ENCODE data around the gene ASMT.
"Not testable (repeated sequence)": the region's sequence is repeated elsewhere in the genome, so short reads cannot be mapped to it uniquely, and the experiment has no call there.

ASMT gene, protein sequence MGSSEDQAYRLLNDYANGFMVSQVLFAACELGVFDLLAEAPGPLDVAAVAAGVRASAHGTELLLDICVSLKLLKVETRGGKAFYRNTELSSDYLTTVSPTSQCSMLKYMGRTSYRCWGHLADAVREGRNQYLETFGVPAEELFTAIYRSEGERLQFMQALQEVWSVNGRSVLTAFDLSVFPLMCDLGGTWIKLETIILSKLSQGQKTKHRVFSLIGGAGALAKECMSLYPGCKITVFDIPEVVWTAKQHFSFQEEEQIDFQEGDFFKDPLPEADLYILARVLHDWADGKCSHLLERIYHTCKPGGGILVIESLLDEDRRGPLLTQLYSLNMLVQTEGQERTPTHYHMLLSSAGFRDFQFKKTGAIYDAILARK

GRCh38 chrX:1614927-1615326 lies at the start of gene ASMT:
Gene ASMT, plus strand, starts transcription at chrX:1615059. Its CDS starts 141 bp downstream, at chrX:1615200.
- no peak for DNase-seq (ENCODE audit: low read depth in 2 of 2)

DNA sequence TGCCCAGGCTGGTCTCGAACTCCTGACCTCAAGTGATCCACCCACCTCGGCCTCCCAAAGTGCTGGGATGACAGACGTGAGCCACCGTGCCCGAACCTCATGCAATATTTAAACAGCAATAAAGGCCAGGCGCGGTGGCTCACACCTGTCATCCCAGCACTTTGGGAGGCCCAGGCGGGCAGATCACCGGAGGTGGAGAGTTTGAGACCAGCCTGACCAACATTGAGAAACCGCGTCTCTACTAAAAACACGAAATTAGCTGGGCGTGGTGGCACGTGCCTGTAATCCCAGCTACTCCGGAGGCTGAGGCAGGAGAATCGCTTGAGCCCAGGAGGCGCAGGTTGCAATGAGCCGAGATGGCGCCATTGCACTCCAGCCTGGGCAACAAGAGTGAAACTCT lies 40.7 kb upstream of the ASMT start:
- not testable (repeated sequence) for DNase-seq (ENCODE audit: low read depth in 2 of 2)

GRCh38 chrX:1576201-1576992 lies 38.5 kb upstream of the ASMT start:
- no peak for DNase-seq (ENCODE audit: low read depth in 2 of 2)

GRCh38 chrX:1577845-1578244 lies 37.0 kb upstream of the ASMT start:
- DNase-seq (ENCODE audit: low read depth in 2 of 2): no peak

DNA sequence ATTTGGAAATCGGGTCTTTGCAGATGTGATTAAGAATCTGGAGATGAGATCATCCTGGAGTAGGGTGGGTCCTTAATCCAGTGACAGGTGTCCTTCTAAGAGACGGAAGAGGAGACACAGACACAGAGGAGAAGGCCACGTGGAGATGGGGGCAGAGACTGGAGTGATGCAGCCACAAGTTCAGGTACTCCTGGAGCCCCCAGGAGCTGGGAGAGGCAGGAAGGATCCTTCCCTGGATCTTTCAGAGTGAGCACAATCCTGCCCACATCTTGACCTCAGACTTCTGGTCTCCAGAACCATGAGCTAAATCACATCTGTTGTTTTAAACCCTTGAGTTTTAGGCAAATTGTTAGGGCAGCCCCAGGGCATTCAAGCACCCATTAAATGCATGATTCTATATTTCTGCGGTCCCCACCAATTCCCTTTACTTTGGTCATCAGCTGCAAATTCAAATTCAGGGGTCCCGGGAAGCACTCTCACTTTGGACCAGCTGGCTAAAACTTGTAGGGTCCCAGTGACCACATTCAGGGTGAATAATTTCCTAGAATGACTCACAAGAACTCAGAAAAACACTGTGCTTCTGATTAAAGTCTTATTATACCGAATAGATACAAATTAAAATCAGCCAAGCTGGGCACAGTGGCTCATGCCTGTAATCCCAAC lies 36.2 kb upstream of the ASMT start:
- no peak for DNase-seq (ENCODE audit: low read depth in 2 of 2)

DNA sequence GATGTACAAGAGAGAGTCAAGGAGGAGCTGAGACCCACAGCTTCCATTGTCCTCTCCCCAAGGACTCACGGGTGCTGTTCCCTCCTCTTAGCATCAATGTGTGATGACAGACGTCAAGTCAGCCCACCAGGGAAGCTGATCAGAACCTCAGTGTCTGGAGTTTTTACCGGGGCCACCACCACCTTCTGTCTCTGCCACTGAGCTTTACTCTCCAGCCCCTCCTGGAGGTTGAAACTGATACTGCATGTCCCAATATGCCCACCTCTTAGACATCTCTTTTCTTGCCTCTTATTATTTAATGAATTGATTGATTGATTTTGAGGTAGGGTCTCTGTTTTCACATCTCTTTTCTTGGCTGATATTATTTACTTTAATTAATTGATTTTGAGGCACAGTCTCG lies 33.7 kb upstream of the ASMT start:
- DNase-seq (ENCODE audit: low read depth in 2 of 2): peak; percentile 62 to 65

- DNase-seq (ENCODE audit: low read depth in 2 of 2): peak; percentile 44 to 51
Measured at GRCh38 chrX:1582686-1583437, 32.0 kb upstream of the ASMT start.

- no peak for DNase-seq (ENCODE audit: low read depth in 2 of 2)
Measured at GRCh38 chrX:1584237-1585011, 30.4 kb upstream of the ASMT start.

- DNase-seq (ENCODE audit: low read depth in 2 of 2): no peak
Measured at GRCh38 chrX:1587161-1587560, 27.7 kb upstream of the ASMT start.

GRCh38 chrX:1589356-1590130 lies 25.3 kb upstream of the ASMT start:
- no peak for DNase-seq (ENCODE audit: low read depth in 2 of 2)

GRCh38 chrX:1591102-1591862 lies 23.6 kb upstream of the ASMT start, which contains the start of gene AKAP17A:
Gene AKAP17A, plus strand, starts transcription at chrX:1591604. Its CDS starts 1,859 bp downstream, at chrX:1593463.
- peak; percentile 98 to 99 for DNase-seq (ENCODE audit: low read depth in 2 of 2)

DNA sequence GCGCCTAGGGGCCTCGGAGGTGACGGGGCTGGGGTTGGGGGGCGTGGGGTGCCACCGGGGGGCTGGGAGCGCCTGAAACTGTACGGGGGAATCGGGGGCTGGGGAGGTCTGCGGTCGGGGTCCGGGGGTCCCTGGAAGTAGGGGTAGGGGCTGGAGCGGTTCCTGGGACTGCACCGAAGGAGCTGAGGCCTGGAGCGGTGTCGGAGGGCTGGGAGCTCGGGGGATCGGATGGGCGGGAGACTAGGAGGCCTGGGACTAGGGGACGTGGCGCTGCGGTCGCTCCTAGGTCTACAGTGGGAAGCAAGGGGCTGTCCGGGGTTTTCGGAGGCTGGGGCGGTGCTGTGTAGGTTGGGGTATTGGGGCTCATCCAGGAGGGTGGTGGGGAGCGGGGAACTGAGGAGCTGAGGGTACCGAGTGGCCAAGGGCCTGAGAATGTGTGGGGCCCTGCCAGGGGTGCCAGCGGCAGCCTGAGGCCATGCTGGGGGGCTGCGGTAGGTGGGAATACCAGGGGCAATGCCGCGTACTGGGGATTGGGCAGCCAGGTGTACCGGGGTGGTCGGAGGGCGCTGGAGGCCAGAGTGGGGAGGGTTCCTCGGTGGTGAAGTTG lies 22.9 kb upstream of the ASMT start:
- DNase-seq (ENCODE audit: low read depth in 2 of 2): no peak

GRCh38 chrX:1592470-1593142 lies 22.3 kb upstream of the ASMT start:
- DNase-seq (ENCODE audit: low read depth in 2 of 2): peak in 1 of 2 donors; percentile 21

DNA sequence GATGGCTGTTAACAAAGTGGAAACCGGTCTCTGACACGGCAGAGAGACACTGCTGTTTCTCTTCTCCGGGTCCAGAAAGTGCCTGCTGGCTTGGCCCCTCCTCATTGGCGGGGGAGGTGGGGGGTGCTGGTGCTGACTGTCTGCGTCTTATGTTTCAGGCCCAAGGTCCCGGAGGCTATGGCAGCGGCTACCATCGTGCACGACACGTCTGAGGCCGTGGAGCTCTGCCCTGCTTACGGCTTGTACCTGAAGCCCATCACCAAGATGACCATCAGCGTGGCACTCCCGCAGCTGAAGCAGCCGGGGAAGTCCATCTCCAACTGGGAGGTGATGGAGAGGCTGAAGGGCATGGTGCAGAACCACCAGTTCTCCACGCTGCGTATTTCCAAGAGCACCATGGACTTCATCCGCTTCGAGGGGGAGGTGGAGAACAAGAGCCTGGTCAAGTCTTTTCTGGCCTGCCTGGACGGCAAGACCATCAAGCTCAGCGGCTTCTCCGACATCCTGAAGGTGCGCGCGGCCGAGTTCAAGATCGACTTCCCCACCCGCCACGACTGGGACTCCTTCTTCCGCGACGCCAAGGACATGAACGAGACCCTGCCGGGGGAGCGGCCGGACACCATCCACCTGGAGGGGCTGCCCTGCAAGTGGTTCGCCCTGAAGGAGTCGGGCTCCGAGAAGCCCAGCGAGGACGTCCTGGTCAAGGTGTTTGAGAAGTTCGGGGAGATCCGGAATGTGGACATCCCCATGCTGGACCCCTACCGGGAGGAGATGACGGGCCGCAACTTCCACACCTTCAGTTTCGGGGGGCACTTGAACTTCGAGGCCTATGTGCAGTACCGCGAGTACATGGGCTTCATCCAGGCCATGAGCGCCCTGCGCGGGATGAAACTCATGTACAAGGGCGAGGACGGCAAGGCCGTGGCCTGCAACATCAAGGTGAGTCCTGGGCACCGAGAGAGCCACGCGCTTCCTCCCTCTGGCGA lies 21.3 kb upstream of the ASMT start:
- no peak for DNase-seq (ENCODE audit: low read depth in 2 of 2)

DNA sequence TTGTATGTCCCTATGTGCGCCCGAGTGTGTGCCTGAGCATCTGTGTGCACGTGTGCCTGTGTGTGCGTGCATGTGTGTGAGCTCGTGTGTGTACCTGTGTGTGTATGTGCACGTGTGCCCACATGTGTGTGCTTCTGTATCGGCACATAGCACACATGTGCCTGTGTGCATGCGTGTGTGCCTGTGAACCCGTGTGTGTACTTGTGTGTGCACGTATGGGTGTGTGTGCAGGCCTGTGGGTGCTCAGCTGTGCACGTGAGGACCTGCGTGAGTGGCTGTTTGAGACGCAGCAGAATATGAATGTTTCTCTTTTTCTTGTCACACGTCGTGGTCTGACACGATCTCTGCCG lies 19.2 kb upstream of the ASMT start:
- no peak for DNase-seq (ENCODE audit: low read depth in 2 of 2)

DNA sequence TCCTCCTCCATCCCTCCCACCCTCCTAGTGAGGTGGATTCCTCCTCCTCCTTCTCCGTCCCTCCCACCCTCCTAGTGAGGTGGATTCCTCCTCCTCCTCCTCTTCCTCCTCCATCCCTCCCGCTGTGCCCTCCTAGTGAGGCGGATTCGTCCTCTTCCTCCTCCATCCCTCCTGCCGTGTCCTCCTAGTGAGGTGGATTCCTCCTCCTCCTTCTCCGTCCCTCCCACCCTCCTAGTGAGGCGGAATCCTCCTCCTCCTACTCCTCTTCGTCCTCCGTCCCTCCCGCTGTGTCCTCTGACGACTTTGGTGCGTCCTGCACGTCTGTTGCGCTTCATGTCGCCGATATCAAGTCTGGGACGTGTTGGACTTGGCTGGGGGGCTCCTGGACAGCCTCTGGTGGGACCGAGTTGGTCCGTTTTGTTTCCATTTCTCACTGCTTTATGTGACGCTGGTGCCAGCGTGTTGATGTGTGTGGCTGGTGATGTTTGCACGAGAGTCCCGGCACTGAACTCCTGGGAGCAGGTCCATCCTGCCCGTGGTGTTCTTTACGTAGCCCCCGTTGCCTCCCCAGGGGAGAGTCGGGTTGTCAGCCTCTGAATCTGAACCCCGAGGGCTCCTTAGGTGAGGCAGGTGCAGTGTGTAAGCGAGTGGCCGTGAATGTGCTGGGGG lies 18.0 kb upstream of the ASMT start:
- DNase-seq (ENCODE audit: low read depth in 2 of 2): no peak

Data from stimulated activated CD8-positive, alpha-beta memory T cell treated with anti-CD3 and anti-CD28 coated beads, Interleukin-15, amount 100 ng/mL, for 48 hours (primary cell).